Subcutaneous adipose tissue (tissue), 4 donors: Measurements from ENCODE around the gene PRM1. TPM values are rescaled to one million over a fixed set of nuclear protein-coding genes. Genes with fewer than 3 reads are reported as not detected.

Experiments used
- total RNA-seq, 4 donors: library from RNA; depleted of rRNA; stranded (reverse); fragments of >200 nt; gene quantifications; one replicate each; pipeline ENCODE4 v1.1.0, GENCODE V29; 2016
- TF ChIP-seq, protein P1 (sequence below): fragments of 450-650 bp; IDR thresholded peaks from one replicate; pipeline ENCODE4 v1.5.1; 2016; ENCODE audit warnings: low read depth, mild to moderate bottlenecking, control low read depth, antibody characterized with exemption, moderate library complexity

Gene PRM1
- total RNA-seq, 4 donors from 2014 or later = not detected

GRCh38 chr16:11251525-11252481, 29.3 kb downstream of the PRM1 start:
- TF ChIP-seq, protein P1, sequence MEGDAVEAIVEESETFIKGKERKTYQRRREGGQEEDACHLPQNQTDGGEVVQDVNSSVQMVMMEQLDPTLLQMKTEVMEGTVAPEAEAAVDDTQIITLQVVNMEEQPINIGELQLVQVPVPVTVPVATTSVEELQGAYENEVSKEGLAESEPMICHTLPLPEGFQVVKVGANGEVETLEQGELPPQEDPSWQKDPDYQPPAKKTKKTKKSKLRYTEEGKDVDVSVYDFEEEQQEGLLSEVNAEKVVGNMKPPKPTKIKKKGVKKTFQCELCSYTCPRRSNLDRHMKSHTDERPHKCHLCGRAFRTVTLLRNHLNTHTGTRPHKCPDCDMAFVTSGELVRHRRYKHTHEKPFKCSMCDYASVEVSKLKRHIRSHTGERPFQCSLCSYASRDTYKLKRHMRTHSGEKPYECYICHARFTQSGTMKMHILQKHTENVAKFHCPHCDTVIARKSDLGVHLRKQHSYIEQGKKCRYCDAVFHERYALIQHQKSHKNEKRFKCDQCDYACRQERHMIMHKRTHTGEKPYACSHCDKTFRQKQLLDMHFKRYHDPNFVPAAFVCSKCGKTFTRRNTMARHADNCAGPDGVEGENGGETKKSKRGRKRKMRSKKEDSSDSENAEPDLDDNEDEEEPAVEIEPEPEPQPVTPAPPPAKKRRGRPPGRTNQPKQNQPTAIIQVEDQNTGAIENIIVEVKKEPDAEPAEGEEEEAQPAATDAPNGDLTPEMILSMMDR = no peak

DNA sequence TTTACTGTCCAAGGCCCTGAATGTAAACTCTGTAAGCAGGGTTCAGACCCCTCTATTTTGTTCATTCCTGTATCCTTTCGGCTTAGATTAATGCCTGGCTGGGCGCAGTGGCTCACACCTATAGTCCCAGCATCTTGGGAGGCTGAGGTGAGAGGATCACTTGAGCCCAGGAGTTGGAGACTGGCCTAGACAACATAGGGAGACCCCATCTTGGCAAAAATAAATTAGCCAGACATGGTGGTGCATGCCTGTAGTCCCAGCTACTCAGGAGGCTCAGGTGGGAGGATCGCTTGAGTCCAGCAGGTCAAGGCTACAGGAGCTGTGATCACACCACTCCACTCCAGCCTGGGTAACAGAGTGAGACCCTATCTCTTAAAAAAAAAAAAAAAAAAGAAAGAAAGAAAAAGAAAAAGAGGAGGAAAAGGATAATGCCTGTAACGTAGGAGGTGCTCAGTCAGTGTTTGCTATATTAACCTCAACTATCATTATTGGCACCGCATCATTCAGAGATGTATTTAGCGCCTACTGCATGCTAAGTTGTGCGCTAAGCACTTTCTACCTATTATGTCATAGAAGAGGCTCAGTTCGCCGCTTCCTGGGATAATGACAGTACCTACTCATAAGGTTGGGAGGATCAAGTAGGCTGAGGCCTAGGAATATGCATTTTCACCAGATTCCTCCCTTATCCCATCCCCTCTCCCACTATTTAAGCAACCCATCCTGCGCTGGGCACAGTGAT, 30.2 kb downstream of the PRM1 start:
- TF ChIP-seq, protein P1 = no peak

DNA sequence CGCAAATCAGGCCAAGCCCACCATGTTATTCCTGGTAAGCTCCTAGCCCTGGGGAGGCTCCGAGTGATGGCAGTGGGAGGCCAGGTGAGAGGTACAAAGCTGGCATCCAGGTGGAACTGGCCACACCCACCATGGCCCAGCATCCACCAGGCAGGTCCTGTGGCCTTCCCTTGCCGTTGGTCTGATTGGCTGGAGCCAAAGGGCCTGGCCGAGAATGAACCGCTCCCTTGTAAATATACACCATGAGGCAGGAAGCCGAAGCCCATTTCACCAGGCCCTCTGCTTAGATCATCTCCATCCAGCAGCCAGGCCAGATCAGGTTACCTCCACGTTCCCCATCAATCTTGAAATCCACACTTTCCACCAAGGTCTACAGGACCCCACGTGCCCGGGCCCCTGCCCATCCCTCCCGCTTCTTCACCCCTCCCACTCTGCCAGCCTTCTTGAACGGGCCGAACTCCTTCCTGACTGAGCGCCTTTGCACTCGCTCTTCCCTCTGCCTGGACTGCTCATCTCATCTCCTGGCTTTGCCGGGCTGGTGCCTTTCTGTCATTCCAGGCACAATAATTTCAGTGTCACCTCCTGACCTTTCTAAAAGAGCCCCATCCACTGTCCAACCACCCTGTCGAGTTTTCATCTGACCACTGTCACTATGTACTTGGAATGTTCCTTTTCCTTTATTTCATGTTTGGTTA, 30.9 kb downstream of the PRM1 start:
- TF ChIP-seq, protein P1 = no peak

GRCh38 chr16:11249233-11250061, 31.7 kb downstream of the PRM1 start:
- TF ChIP-seq, protein P1 = no peak

DNA sequence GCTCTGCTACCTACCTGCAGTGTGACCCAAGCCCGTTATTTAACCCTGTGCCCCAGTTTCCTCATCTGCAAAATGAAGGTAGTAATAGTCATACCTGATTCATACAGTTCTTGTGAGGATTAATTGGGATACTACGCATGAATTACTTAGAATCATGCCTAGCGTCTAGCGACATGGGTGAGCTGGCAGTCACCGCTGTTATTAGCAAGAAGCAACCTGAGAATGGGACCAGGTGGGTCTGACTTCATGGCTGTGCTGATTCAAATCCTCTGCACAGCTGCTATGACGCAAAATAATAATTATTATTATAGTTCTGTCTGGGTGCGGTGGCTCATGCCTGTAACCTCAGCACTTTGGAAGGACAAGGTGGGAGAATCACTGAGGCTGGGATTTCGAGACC, 33.0 kb downstream of the PRM1 start:
- TF ChIP-seq, protein P1 = no peak

DNA sequence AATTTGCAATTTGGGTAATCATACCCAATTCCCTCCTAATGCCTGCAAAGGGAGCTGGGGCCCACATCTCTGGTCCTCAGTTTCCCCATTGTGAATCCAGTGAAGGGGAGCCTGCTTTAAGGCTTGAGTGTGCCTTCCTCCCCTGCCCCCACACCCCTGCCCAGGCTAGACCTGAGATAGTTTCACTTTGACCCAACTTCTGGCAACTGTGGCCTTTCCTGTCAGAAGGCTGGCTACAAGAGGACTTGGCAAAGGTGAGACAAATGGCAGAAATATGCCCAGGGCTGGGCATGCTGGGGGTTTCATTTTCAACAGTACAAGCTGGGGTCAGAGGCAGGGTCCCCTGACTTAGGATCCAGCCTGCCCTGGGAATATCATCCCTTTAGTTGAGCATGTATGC, 35.1 kb downstream of the PRM1 start:
- TF ChIP-seq, protein P1 = no peak
